H9 (cell line): ENCODE results near the gene ZNF423. TPM values are rescaled to one million over a fixed set of nuclear protein-coding genes. Genes with fewer than 3 reads are reported as not detected.

Experiments used
- DNase-seq: peaks from one replicate; pipeline ENCODE4 v3.0.0-alpha.2; 2017
- H2AFZ ChIP-seq: one replicate; pipeline ENCODE4 v1.6.1; 2013; ENCODE audit warnings: mild to moderate bottlenecking, low read length, control low read depth, moderate library complexity
- H2AK5ac ChIP-seq: 2 replicates; pipeline ENCODE4 v1.6.1; 2013; ENCODE audit warnings: low read length, control low read depth, mixed read lengths; ENCODE audit not compliant: insufficient read length
- H2BK120ac ChIP-seq: one replicate; pipeline ENCODE4 v1.6.1; 2013; ENCODE audit warnings: low read depth, mild to moderate bottlenecking, low read length, control low read depth, inconsistent platforms; ENCODE audit not compliant: poor library complexity, severe bottlenecking
- H2BK12ac ChIP-seq: 2 replicates; pipeline ENCODE4 v1.6.1; 2013; ENCODE audit warnings: low read length, control low read depth, mixed read lengths, low read depth; ENCODE audit not compliant: insufficient read length
- H2BK15ac ChIP-seq: 2 replicates; pipeline ENCODE4 v1.6.1; 2013; ENCODE audit warnings: low read depth, low read length, control low read depth
- H2BK20ac ChIP-seq: one replicate; pipeline ENCODE4 v1.6.1; 2013; ENCODE audit warnings: low read depth, mild to moderate bottlenecking, low read length, control low read depth, inconsistent platforms; ENCODE audit not compliant: poor library complexity, severe bottlenecking
- H2BK5ac ChIP-seq: 2 replicates; pipeline ENCODE4 v1.6.1; 2013; ENCODE audit warnings: low read length, control low read depth, mixed read lengths; ENCODE audit not compliant: insufficient read length
- H3K14ac ChIP-seq: 2 replicates; pipeline ENCODE4 v1.6.1; 2013; ENCODE audit warnings: low read length, control low read depth; ENCODE audit not compliant: insufficient read depth
- H3K18ac ChIP-seq: 2 replicates; pipeline ENCODE4 v1.6.1; 2013; ENCODE audit warnings: low read depth, mild to moderate bottlenecking, mixed read lengths, low read length, control low read depth; ENCODE audit not compliant: insufficient read length
- H3K23ac ChIP-seq: 2 replicates; pipeline ENCODE4 v1.6.1; 2013; ENCODE audit warnings: low read length, control low read depth, mixed read lengths, low read depth; ENCODE audit not compliant: insufficient read length
- H3K23me2 ChIP-seq: 2 replicates; pipeline ENCODE4 v1.6.1; 2013; ENCODE audit warnings: low read depth, mild to moderate bottlenecking, mixed read lengths, low read length, control low read depth; ENCODE audit not compliant: insufficient read length, poor library complexity, severe bottlenecking
- H3K27ac ChIP-seq: 2 replicates; pipeline ENCODE4 v1.5.1; 2013; ENCODE audit warnings: low read length, control low read depth, mixed read lengths, low read depth; ENCODE audit not compliant: insufficient read length
- H3K27me3 ChIP-seq: 2 replicates; pipeline ENCODE4 v1.6.1; 2013; ENCODE audit warnings: low read length, control low read depth, inconsistent platforms; ENCODE audit not compliant: insufficient read depth
- H3K4ac ChIP-seq: 2 replicates; pipeline ENCODE4 v1.6.1; 2013; ENCODE audit warnings: low read depth, mild to moderate bottlenecking, control low read depth, inconsistent platforms, low read length, moderate library complexity
- H3K4me1 ChIP-seq: 2 replicates; pipeline ENCODE4 v1.6.1; 2013; ENCODE audit warnings: low read length, control low read depth, inconsistent platforms; ENCODE audit not compliant: insufficient read depth
- H3K4me2 ChIP-seq: 2 replicates; pipeline ENCODE4 v1.6.1; 2013; ENCODE audit warnings: low read length, control low read depth, mixed read lengths; ENCODE audit not compliant: insufficient read length, insufficient read depth
- H3K56ac ChIP-seq: 2 replicates; pipeline ENCODE4 v1.6.1; 2013; ENCODE audit warnings: low read depth, mild to moderate bottlenecking, mixed read lengths, low read length, control low read depth; ENCODE audit not compliant: insufficient read length
- H3K79me1 ChIP-seq: 2 replicates; pipeline ENCODE4 v1.6.1; 2013; ENCODE audit warnings: low read depth, mild to moderate bottlenecking, moderate library complexity, low read length, control low read depth, inconsistent platforms; ENCODE audit not compliant: insufficient read depth, poor library complexity, severe bottlenecking
- H3K79me2 ChIP-seq: 2 replicates; pipeline ENCODE4 v1.6.1; 2013; ENCODE audit warnings: low read length, control low read depth, inconsistent platforms; ENCODE audit not compliant: insufficient read depth
- H3K9ac ChIP-seq: 2 replicates; pipeline ENCODE4 v1.6.1; 2013; ENCODE audit warnings: low read length, control low read depth, mixed read lengths; ENCODE audit not compliant: insufficient read length; ENCODE audit errors: extremely low read depth
- H3K9me3 ChIP-seq: one replicate; pipeline ENCODE4 v1.6.1; 2013; ENCODE audit warnings: low read depth, low read length, inconsistent platforms; ENCODE audit not compliant: control insufficient read depth
- H3T11ph ChIP-seq: one replicate; pipeline ENCODE4 v1.6.1; 2013; ENCODE audit warnings: mild to moderate bottlenecking, low read length, control low read depth, inconsistent platforms
- H4K20me1 ChIP-seq: one replicate; pipeline ENCODE4 v1.6.1; 2013; ENCODE audit not compliant: control insufficient read depth, insufficient read length, insufficient read depth
- H4K5ac ChIP-seq: 2 replicates; pipeline ENCODE4 v1.6.1; 2013; ENCODE audit warnings: low read depth, mild to moderate bottlenecking, mixed read lengths, low read length, control low read depth; ENCODE audit not compliant: insufficient read length
- H4K8ac ChIP-seq: replicated peaks from 2 replicates; pipeline ENCODE4 v1.6.1; 2013; ENCODE audit warnings: low read length, control low read depth, mixed read lengths, low read depth; ENCODE audit not compliant: insufficient read length
- H4K91ac ChIP-seq: 2 replicates; pipeline ENCODE4 v1.6.1; 2013; ENCODE audit warnings: low read depth, mild to moderate bottlenecking, moderate library complexity, mixed read lengths, low read length, control low read depth; ENCODE audit not compliant: insufficient read length
- H3K27ac Mint-ChIP-seq, 3 experiments: 2 replicates in 2 of 3; 3 replicates in 1 of 3; pipeline ENCODE4 v1.8.0; 2020 to 2021; ENCODE audit warnings: mixed read lengths in 3 of 3, mild to moderate bottlenecking in 1 of 3, moderate library complexity in 1 of 3
- H3K27me3 Mint-ChIP-seq: 2 replicates; pipeline ENCODE4 v1.8.0; 2021; ENCODE audit warnings: low read depth, mild to moderate bottlenecking, moderate library complexity, mixed read lengths
- H3K36me3 Mint-ChIP-seq, 3 experiments: 2 replicates in 2 of 3; 3 replicates in 1 of 3; pipeline ENCODE4 v1.8.0; 2020 to 2021; ENCODE audit warnings: low read depth in 3 of 3, mixed read lengths in 3 of 3; ENCODE audit not compliant: insufficient read depth in 1 of 3
- H3K4me1 Mint-ChIP-seq, 2 experiments: 2 replicates each; pipeline ENCODE4 v1.8.0; 2020; ENCODE audit warnings: mixed read lengths in 2 of 2
- H3K4me3 Mint-ChIP-seq, 2 experiments: 2 replicates in 1 of 2; 3 replicates in 1 of 2; pipeline ENCODE4 v1.8.0; 2020 to 2021; ENCODE audit warnings: mild to moderate bottlenecking in 2 of 2, mixed read lengths in 2 of 2, moderate library complexity in 1 of 2
- H3K9me3 Mint-ChIP-seq, 2 experiments: 2 replicates in 1 of 2; 3 replicates in 1 of 2; pipeline ENCODE4 v1.8.0; 2020; ENCODE audit warnings: mild to moderate bottlenecking in 2 of 2, mixed read lengths in 2 of 2, moderate library complexity in 1 of 2
- CTCF ChIP-seq: fragments of 200-600 bp; sonication (generic); conservative IDR thresholded peaks from 3 replicates; pipeline ENCODE4 v1.8.0; 2021; ENCODE audit warnings: antibody characterized with exemption, mild to moderate bottlenecking
- WGBS: extraction: QIAGEN DNeasy Blood & Tissue Kit; methylation state at CpG from one replicate; pipeline ENCODE4 v1.1.7; 2013; ENCODE audit warnings: missing lambda C conversion rate, low lambda C conversion rate, mixed read lengths; ENCODE audit not compliant: insufficient read length; ENCODE audit errors: extremely low coverage; 5-methylcytosine and 5-hydroxymethylcytosine counted together
- total RNA-seq: library from RNA; stranded (reverse); gene quantifications from 2 replicates; pipeline ENCODE4 v1.2.1, GENCODE V29; 2021

The ZNF423 gene
- total RNA-seq, 1 experiment from 2014 or later = 51.5 TPM

DNA sequence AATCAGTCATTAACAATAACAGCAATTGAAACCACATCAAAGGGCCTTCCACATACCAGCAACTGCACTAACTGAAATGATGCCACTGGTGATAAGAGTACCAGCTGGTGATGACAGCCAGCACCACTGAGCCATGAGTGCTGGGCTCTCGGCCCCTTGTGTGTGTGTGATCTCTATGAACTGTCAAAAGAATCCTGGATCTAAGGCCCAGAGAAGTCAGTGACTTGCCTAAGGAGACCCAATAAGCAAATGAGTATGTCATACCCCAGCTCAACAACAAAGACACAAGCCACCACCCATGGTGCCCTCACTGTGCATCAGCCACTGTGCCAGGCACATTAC lies 220.9 kb downstream of the ZNF423 start:
- H3K79me2 ChIP-seq = no peaks in the 10 kb centered on the region
- H2BK120ac ChIP-seq = no peak overlapping the region
- no peak overlapping the region for H2AFZ ChIP-seq
- no peak overlapping the region for H3K4me2 ChIP-seq
- H3K23me2 ChIP-seq = no peaks in the 10 kb centered on the region
- DNase-seq = peak; percentile 4
- Mint-ChIP-seq H3K27ac (0 out of 7 replicates have a peak overlapping the region, but pooled peaks of 1 of the 3 experiments have one; percentile 49), H3K9me3 (peaks cover 0 to 1% of the 10 kb centered on the region in 2 experiments; a peak in 2 of 5 replicates), H3K4me3 (no peak overlapping the region), H3K27me3 (no peaks in the 10 kb centered on the region), H3K4me1 (peaks cover 20 to 23% of the 10 kb centered on the region in 2 experiments), H3K36me3 (peaks cover 29 to 47% (median 33%) of the 10 kb centered on the region in 3 experiments)
- H3K14ac ChIP-seq = no peak overlapping the region
- no peak overlapping the region for H3K18ac ChIP-seq
- H3K9me3 ChIP-seq = no peaks in the 10 kb centered on the region
- H3K79me1 ChIP-seq = no peaks in the 10 kb centered on the region
- no peak overlapping the region for H4K91ac ChIP-seq
- H2AK5ac ChIP-seq = no peak overlapping the region
- no peak for TF ChIP-seq CTCF
- no peak overlapping the region for H2BK12ac ChIP-seq
- H3K23ac ChIP-seq = no peak overlapping the region
- no peak overlapping the region for H3K56ac ChIP-seq
- H4K5ac ChIP-seq = no peak overlapping the region
- H2BK15ac ChIP-seq = no peak overlapping the region
- no CpG with 5 or more reads among the region's 1 CpG for WGBS
- H3T11ph ChIP-seq = no peak overlapping the region
- H4K20me1 ChIP-seq = no peaks in the 10 kb centered on the region
- H3K4ac ChIP-seq = no peak overlapping the region
- no peak overlapping the region for H3K9ac ChIP-seq
- H3K4me1 ChIP-seq = peaks cover 5% of the 10 kb centered on the region; the same call in 1 of the 2 replicates
- no peaks in the 10 kb centered on the region for H3K27me3 ChIP-seq
- no peak overlapping the region for H2BK20ac ChIP-seq
- H2BK5ac ChIP-seq = no peak overlapping the region
- H4K8ac ChIP-seq = no peak overlapping the region
- no peak overlapping the region for H3K27ac ChIP-seq
